Measurements from ENCODE around the gene ZNF398.
A peak's percentile ranks its signal among the peaks of the same experiment; 100 is the strongest.

Gene ZNF398

DNA sequence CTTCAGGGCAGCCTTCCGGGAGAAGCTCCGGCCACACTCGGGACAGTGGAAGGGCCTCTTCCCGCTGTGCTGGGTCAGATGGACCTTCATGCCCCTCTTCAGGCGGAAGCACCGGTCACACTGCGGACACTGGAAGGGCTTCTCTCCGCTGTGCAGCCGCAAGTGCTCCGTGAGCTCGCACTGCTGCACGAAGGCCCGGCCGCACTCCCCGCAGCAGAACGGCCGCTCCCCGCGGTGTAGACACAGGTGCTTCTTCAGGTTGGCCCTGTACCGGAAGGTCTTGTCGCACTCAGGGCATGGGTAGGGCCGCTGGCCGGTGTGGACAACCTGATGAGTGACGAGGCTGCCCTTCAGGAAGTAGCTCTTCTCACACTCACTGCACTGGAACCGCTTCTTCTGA, 42.5 kb upstream of the ZNF398 start:
- TF ChIP-seq, protein P1, sequence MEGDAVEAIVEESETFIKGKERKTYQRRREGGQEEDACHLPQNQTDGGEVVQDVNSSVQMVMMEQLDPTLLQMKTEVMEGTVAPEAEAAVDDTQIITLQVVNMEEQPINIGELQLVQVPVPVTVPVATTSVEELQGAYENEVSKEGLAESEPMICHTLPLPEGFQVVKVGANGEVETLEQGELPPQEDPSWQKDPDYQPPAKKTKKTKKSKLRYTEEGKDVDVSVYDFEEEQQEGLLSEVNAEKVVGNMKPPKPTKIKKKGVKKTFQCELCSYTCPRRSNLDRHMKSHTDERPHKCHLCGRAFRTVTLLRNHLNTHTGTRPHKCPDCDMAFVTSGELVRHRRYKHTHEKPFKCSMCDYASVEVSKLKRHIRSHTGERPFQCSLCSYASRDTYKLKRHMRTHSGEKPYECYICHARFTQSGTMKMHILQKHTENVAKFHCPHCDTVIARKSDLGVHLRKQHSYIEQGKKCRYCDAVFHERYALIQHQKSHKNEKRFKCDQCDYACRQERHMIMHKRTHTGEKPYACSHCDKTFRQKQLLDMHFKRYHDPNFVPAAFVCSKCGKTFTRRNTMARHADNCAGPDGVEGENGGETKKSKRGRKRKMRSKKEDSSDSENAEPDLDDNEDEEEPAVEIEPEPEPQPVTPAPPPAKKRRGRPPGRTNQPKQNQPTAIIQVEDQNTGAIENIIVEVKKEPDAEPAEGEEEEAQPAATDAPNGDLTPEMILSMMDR (IDR thresholded peaks at IDR 0.05; ENCODE audit: insufficient read depth, low read length, missing control alignments), result no peak
- POLR2A ChIA-PET, result no interaction called here
- H3K4me3 ChIP-seq (ENCODE audit: low read depth, low read length), result no peak overlapping the region
- DNase-seq (ENCODE audit: low read depth, low spot score), result no peak
- CTCF ChIA-PET, result interaction anchor here (0.7 to 1.3 kb wide), 2 partner anchors 21 to 39 kb away, joined by 4 to 5 read pairs; partner anchors contain the start of gene ZNF425

DNA sequence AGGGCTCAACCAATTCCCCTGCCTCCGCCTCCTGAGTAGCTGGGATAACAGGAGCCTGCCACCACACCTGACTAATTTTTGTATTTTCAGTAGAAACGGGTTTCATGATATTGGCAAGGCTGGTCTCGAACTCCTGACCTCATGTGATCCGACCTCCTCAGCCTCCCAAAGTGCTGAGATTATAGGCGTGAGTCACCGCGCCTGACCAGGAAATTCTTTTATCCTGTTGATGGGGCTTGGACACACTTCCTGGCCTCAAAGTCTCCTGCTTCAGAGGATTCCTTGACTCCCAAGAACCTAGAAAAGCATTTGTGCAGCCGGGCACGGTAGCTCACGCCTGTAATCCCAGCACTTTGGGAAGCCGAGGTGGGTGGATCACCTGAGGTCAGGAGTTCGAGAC, 37.3 kb upstream of the ZNF398 start:
- ChIA-PET CTCF (interaction anchor here (0.7 to 1.4 kb wide), 2 partner anchors 16 to 130 kb away, joined by 3 to 4 read pairs; partner anchors contain the start of gene ZNF425), POLR2A (no interaction called here)
- no peak overlapping the region for H3K4me3 ChIP-seq (ENCODE audit: low read depth, low read length)
- TF ChIP-seq, protein P1 (IDR thresholded peaks at IDR 0.05; ENCODE audit: insufficient read depth, low read length, missing control alignments), result no peak
- no peak for DNase-seq (ENCODE audit: low read depth, low spot score)

DNA sequence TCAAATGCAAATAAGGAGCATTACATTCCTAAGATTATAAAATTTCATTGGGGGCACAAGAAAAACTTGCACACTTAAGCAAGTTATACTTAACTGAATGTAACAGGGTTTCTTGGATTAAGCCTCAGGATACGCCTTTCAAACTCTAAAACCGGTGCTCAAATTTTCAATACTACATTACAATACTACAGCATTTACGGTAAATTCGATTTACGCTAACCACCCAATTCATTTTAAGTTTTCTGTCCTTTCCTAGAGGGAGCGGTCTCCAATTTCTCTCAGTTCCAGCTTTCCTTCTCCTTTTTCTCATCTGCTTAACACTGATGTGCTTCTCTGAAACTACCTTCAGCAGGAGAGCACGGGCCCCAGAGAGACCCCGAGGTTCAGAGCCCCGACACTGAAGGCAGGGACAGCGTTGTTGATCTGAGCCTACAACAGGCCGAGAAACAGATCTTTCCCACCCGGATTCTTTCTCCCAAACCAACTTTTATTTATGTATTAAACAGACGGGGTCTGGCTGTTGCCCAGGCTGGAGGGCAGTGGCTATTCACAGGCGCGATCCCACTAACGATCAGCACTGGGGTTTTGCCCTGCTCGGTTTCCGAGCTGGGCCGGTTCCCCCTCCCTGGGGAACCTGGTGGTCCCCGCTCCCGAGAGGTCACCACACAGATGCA, 21.9 kb upstream of the ZNF398 start:
- H3K4me3 ChIP-seq (ENCODE audit: low read depth, low read length), result peak overlapping the region; percentile 96
- POLR2A ChIA-PET, result interaction anchor here (0.7 to 2.6 kb wide), 3 partner anchors 22 to 1893 kb away, joined by 3 to 26 read pairs (median 4); partner anchors contain the start of gene ZNF398
- no peak for DNase-seq (ENCODE audit: low read depth, low spot score)
- TF ChIP-seq, protein P1 (IDR thresholded peaks at IDR 0.05; ENCODE audit: insufficient read depth, low read length, missing control alignments), result no peak
- CTCF ChIA-PET, result interaction anchor here (0.6 to 4.2 kb wide), 25 partner anchors 8 to 136 kb away, joined by 3 to 42 read pairs (median 5); partner anchors contain the start of genes ZNF282, ZNF398, ZNF783 and ZNF786

DNA sequence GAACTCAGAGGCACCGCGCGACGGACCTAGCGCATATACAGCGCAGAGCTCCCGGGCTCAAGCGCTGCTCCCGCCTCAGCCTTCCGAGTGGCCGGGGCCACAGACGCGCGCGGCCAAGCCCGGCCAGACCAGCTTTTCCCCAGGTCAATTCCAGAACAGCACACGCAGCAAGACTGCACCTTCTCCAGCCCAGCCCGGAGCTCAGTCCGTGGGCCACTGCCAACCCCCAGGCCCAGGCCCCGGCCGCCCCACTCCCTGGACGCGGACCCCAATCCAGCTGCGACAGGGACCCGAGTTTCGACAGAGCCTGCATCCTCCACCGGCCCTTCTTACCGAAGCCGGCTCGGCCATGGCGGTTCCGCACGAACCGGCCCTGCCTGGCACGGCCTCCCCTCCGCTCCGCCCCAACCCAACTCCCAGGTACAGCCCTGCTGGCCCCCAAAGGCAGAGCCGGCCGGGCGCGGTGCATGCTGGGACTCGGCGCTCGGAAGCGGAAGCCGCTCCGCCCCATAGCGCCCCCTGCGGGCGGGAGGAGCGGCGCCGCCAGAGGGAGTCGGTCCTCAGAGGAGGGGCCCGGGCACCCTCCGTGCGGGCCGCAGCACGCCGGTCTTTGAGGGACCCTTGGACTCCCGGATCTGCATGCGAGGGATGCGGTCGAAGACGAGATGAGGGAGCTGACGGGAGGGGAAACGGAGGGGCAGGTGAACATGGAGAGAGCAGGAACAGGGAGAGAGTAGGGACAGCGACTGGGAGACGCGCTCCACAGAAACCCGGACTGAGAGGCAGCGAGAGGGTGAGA, 21.2 kb upstream of the ZNF398 start, which contains the start of gene ZNF425:
ZNF425 (minus strand) TSS at position 462 of the 799 bp plus-strand sequence; CDS start at position 351, 111 bp downstream.
- DNase-seq (ENCODE audit: low read depth, low spot score), result peak; percentile 24
- H3K4me3 ChIP-seq (ENCODE audit: low read depth, low read length), result peak within 1 kb of the TSS; percentile 96
- TF ChIP-seq, protein P1 (IDR thresholded peaks at IDR 0.05; ENCODE audit: insufficient read depth, low read length, missing control alignments), result peak; percentile 97
- ChIA-PET POLR2A (interaction anchor here (0.7 to 2.6 kb wide), 4 partner anchors 21 to 1893 kb away, joined by 3 to 26 read pairs (median 4); partner anchors contain the start of gene ZNF398), CTCF (interaction anchor here (0.6 to 4.2 kb wide), 38 partner anchors 8 to 648 kb away, joined by 3 to 42 read pairs (median 4); partner anchors contain the start of genes ZNF282, ZNF398, ZNF467 and ZNF783)

DNA sequence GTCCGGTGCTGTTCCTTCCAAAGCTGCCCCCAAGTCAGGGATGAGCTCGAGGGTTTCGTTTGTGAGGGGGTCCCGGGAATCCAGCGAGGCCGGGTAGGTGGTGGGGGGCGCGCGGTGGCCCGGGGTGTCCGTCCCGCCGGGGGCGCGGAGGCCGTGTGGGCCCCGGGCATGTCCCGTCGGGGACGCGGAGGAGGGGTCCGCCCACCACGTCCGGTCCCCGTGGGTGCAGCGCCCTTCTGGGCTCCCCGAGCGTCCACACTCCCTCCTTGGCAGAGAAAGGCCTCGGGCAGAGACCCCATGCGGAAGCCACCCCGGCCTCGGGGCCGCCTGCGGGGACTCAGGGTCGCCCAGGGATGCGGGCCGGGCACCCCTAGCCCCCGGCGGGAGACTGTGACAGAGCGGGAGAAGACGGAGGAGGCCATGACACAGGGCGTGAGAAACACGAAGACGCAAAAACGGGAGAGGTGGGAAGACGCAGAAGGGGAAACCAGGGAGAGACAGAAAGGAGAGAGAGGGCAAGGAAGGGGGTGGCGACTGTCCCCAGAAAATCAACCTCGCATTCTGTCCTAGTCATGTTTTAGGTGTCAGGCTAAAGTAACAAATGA, 20.5 kb upstream of the ZNF398 start:
- POLR2A ChIA-PET, result interaction anchor here (1.2 to 2.6 kb wide), 2 partner anchors 21 to 121 kb away, joined by 3 to 26 read pairs; partner anchors contain the start of gene ZNF398
- DNase-seq (ENCODE audit: low read depth, low spot score), result no peak
- TF ChIP-seq, protein P1 (IDR thresholded peaks at IDR 0.05; ENCODE audit: insufficient read depth, low read length, missing control alignments), result no peak
- CTCF ChIA-PET, result interaction anchor here (0.7 to 4.2 kb wide), 32 partner anchors 8 to 647 kb away, joined by 3 to 42 read pairs (median 4); partner anchors contain the start of genes ZNF282, ZNF398, ZNF467 and ZNF783
- peak overlapping the region; percentile 96 for H3K4me3 ChIP-seq (ENCODE audit: low read depth, low read length)
